HG02852 (cell line): Measurements from ENCODE around the gene WDR86.
A peak's percentile ranks its signal among the peaks of the same experiment; 100 is the strongest.

Experiments used
- ATAC-seq: cut with Tn5 transposase; IDR thresholded peaks from one replicate; pipeline ENCODE4 v1.9.1; 2021; ENCODE audit warnings: mild to moderate bottlenecking, moderate library complexity; ENCODE audit not compliant: unreplicated experiment

Gene WDR86

DNA sequence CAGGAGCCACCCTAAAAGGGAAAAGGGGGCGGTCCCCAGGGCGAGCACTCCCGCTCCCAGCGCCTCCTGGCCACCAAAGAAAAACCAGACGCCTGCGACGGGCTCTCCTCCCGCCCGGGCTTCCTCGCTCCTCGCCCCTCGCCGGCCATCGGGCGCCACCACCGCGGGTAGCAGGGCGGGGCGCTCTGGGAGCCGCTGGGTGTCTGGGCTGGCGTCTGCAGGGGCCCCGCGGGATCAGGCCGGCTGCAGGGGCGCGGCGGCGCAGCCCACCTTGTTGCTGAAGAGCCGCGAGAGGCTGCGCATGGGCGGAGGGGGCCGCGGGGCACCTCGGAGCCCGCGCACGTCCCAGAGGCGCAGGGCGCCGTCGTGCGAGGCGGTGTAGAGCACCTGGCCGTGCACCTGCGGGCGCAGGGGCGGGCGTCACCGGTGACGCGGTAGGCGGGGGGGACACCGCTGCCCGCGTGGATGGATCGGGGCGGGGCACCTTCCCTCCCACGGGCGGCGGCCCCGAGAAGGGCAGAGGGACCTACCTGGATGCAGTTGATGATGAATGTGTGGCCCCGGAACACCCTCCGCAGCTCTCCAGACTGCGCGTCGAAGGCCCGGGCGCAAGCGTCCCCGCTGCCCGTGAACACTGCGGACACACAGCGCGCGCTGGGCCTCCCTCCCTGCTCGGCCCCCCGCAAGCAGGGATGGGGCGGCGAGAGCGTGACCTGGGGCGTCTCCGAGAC, 28.3 kb downstream of the WDR86 start:
- no peak for ATAC-seq

DNA sequence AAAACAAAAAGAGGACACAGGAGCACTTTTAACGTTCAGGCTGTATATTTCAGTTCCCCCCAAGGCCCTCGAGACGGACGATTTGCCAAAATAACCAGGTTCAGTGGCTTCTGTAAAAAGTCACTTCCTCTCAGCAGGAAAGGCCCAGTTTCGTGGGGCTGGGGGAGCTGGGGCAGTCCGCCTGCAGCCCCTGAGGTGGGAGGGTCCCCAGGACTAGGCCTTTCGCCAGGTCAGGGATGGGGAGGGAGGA, 28.8 kb downstream of the WDR86 start:
- no peak for ATAC-seq

DNA sequence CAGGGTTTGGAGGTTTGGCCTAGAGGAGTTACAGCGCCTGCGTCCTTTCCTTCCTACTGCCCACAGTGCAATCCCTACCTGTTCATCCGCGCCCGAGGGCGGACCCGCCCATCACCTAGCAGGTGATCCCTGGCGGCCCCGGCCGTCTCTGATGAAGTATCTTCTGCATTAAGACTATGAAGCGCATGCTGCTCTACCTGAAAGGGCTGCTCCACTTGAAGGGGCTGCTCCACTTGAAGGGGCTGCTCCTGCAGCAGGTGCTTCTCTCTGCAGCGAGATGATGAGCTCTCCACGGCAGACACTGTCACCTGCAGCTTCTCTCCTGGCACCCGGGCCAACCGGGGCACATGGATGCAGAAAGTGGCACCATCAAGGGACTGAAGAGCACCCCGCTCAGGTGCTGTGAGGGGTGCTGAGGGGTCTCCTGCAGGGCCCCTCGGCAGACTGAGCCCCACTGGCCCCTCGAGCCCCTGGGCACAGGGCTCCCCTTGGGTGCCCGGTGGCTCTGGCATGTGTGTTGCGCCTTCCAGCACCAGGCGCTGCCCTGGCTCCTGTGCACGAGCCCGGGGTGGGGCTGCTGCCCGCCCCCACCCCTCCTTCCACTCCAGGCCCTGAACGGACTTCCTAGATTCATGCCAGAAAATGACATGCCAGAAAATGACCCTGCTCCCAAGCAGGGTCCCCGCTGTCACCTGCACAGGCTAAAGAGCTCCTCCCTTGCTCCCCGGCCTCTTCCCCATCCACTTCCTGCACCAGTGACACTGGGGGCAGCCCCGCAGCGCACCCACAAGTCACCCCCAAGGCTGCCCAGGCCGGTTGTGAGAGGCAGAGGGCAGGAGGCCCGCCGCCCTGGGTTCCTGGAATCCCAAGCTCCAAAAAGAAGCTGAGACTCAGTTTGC, 29.4 kb downstream of the WDR86 start:
- ATAC-seq = no peak

DNA sequence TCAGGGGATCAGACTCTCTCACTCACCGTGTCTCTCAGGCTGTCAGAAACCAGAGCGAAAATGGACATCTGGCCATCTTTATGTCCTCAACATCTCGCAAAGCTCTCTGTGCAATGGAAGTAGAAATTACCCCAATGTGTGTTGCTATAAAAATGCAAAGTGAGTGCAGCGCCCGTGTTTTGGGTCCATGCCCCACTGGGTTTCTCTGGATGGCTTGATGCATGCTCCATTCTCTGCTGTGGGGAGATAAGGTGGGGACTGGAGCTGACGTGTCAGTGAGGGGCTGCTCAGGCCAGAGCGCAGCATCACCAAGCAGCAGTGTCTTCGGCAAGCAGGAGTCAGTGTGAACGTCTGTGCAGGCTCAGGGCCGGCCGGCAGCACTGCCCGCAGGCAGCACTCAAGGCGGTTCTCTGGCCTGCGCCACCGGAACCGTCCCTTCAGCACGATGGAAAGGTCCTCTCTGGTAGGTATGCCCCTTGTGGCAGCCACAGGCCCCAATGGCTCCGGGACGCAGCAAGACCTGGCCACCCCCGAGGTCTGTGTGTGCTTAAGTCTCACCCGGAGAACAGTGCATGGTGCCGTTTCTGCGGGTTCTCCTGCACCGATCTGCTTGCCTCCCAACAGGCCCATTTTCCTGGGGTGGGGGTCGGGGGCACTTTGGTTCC, 30.2 kb downstream of the WDR86 start:
- no peak for ATAC-seq

DNA sequence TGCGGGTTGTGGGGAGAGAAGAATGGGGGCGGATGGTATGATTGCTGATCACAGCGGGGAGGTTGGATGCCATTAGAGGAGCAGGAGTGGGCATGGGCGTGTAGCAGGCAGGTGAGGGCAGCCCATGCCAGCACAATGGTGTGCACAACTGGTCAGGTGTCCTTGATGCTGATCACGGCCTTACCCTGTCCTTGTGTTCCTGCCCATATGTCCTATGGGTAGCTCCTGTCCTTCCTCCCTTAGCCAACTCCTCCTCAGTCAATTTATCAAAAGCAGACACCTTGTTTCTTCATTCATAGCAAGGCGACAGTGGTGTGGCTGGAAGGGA, 30.7 kb downstream of the WDR86 start:
- ATAC-seq = no peak

DNA sequence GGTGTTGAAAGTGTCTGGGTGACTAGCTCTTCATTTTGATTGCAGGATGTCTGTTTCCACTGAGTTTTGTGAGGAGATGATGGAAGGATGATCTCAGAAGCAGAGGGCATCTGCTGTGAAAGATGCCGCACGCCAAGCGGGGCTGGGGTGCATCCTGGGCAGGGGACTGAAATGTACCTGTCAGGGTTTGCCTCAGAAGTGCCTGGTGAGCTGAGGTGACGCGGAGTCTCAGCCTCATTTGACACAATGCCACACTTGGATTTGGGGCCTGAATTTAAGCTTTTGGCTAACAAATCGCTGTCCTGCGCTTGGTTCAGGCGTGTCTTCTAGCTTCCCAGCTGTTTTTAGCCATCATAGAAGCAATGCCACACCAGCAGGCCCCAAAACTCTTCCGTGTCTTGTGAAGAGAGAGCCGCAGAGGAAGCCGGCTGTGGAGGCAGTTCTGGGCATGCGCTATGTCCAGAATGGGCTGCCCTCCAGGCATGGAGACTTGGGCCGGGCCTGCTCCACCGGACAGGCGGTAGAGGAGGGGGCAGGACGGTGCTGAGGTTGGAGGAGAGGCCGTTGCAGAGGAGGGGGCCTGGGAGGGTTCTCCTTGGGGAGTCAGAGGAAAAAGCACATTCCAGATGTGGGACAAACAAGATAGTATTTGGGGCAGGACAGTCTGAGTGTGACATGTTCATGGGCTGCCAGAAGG, 31.2 kb downstream of the WDR86 start:
- ATAC-seq = no peak

DNA sequence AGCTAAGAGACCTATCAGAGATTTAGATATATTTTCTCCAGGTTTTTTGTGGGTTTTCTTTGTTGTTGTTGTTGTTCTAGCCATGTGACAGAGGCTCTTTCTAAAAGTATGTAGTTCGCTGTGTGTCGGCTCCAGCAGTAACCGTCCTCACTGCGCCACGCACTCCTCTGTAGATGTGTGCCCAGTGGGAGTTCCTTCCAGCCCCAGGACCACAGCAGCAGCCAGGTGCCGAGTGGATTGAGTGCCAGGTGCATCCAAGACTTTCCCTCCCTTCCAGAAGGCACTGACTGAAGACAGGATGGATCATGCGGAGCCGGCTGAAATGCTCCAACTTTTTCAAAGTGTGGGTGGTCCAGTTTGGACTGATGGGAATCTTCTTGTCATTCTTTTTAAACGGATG, 31.8 kb downstream of the WDR86 start:
- ATAC-seq = no peak

DNA sequence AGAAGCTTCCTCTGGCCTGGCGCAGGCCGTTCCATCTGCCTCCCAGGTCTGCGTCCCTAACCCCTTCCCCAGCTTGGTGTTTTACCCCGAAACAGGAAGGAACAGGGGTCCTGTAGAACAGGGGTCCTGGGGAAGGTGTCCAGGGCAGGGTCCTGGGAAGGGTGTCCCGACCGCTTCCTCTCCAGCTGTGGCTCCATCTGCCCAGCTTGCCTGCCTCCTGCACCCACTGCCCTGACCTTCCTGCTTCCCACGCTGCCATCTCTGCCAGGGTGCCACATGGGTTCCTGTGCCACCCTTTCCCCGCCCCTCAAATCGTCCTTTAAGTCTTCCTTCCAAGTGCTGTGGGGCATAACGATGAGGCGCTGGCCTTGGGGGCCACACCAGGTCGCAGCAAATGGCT, 32.4 kb downstream of the WDR86 start:
- ATAC-seq = no peak

DNA sequence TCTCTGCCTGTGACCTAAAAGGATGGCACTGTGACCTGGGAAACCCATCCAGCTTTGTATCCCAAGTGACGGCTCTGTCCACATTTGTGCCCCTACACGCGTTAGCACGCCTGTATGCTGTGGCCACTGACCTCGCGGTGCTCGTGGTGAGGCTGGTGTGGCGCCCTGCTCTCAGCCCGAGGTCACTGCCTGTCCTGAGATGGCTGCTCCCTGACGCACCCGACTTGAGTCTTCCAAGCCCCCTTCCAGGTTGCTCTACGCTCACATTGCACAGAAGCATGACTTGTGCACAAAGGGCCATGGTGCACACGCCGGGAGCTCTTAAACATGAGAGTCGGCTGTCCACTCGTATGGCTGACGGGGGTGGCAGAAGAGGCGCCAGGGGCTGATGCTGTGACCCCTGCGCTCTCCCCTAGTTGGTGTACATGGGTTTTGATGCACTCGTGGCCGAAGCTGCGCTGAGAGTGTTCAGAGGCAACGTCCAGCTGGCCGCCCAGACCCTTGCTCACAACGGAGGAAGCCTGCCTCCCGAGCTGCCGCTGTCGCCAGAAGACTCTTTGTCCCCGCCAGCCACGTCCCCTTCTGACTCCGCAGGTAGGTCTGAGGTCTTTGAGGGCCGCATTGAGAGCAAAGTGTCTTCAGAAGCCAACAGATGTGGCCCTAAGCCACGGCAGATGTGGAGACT, 33.5 kb downstream of the WDR86 start:
- ATAC-seq = no peak

DNA sequence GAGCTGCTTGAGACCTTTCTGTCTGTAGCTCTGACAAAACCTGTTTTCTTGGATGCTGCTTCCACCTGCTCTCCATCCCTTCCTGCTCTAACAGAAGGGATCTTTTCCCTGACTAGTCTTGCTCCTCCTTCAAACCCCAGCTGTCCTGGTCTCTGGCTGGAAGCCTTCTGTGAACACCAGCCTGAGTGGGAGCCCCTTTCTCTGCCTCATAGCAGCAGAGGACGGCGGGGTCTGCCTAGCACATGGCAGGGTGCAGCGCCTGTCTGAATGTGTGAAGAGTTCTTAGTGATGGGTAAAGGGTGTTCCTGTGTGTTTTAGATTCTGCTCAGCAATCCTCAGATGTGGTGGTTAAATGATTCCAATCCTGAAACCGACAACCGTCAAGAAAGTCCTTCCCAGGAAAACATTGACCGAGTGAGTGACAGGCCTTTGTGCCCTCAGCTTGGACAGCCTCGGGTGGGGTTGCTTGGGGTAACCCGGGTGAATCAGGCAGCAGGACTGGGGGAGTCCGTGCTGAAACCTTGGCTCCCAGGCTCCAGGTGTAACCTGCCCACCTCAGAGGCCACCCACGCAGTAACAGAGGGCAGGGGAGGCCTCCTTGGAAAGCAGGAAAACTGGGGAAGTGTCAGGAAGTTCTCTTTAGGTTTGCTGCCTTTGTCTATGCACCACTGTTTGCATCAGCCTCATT, 34.2 kb downstream of the WDR86 start:
- ATAC-seq = no peak

DNA sequence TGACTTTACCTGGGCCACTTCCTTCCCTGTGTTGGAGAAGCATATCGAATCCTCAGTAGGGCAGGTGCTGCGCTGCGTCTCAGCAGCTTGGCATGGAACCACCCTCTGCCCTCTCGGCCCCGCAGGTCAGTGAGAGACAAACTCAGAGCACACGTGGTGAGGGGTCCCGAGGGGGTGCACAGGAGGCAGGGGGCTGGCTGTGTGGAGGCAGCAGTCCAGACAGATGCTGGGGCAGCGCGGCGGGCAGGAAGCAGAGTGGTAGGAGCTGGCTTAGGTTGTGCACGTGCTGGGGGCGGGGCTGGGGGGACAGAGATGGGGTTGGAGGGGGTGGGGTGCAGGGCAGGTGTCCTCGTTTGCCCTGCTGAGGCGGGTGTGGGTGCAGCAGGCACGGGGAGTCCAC, 35.1 kb downstream of the WDR86 start:
- no peak for ATAC-seq

DNA sequence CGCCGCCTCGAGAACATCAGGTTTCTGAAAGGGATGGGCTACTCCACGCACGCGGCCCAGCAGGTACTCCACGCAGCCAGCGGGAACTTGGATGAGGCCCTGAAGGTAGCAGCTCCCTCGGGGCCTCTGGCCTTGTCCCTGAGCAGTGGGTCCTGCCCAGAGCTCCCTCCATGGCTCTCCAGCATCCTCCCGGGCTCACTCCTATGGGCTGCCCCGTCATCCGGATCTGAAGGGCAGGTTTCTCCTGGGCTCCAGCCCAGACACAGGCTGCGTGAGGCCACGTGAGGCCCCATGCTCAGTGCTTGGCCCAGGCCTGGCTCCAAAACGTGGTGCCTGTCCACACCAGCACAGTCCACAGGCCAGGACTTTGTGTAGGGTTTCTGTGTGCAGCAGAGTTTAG, 35.7 kb downstream of the WDR86 start:
- ATAC-seq = no peak

DNA sequence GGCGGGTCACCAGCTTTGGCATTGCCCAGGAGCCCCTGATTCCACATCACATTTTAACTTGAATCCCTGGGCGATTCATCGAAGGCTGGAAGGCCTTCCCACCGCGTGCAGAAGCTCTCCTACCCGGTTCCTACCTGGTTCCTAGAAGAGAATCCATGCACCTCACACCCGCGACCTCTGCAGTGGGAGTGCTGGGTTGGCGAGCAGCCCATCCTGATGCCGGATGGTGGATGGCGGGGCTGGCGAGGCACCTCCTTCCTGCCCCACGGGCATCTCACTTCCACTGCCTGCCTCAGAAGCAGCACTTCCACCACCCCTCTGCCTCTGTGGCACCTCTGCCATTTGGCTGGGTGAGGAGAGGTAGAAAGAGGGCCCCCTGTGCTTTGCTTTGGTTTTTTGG, 36.2 kb downstream of the WDR86 start:
- no peak for ATAC-seq

DNA sequence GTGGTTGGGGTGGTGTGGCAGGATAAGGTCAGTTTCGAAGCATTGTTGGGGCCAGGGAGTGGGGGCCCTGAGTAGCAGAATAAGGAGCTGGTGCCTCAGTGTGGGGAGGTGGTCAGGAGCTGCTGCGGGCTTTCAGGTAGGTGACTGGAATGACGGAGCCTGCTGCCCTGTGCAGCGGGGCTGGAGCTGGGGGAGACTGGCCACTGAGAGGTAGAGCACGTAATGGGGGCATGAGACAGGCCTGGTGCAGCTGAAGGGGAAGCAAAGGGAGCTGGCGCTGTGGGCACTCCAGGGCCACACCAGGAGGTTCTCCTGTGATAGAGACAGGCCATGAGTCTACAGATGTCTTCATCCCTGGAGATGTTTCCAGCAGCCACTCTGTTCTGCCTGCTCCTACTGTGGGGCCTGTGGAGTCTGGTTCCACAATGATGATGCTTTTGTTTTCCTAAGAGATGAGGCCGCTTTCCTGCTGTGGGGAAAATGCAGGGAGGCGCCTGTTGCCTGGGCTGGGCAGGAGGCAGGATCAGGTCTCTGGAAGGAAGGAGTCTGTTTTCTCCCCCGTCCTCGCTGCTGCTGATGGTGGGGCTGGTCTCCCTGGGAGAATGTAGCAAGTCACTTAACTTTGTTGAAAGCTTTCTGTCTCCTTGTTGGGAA, 37.1 kb downstream of the WDR86 start:
- no peak for ATAC-seq

DNA sequence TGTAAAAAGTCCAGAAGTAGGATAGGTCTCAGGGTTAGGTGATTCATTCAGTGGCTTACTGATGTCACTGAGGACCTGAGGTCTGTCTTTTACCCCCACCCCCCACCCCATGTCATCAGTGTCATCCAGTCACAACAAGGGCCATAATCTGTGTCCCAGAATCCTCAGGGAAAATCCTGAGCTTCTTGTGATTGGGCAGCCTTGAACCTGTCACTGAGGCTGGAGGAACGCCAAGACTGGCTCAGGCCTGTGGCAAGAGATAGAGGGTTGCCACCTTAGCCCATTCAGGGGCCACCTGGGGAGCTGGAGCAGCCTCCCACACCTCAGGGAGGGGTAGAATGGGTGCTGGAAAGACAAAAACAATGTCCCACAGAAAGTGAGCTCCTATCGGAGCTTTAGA, 38.6 kb downstream of the WDR86 start:
- no peak for ATAC-seq

DNA sequence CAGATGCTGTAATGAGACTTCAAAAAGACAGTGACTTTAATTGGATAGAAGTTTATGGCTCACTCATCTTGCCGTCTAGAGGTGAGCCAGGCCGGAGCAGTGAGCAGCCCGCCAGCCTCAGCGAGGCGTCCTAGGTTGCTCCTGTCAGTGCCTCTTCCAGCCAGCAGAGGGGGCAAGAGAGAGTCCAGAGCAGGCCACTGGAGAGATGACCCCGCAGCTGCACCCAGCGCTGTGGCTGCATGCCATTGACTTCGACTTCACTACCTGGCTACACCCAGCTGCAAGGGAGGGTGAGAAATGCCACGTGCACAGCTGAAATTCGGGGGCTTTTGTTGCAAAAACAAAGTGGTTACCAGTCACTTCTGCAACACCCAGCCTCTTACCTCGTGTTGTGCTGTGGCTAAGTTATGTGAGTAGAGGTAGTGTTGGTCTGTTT, 41.7 kb downstream of the WDR86 start:
- peak; percentile 97 for ATAC-seq

DNA sequence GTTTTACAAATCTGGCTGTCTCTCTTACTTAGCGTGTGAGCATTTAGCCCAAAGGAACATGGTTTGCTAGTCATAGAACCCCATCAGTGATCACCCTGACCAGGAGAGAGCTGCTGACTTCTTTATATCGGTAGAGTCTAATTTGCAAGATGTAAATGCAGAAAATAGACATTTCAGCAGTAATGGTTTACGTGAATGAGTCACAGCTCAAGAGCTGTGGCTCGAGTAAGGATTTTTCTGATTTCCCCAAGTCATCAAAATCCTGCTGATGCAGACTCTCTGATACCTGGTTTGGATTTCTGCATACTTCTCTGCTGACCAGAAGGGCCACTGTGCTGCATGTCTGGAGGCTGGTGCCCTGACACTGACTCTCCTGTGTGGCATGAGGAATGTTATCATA, 42.6 kb downstream of the WDR86 start:
- ATAC-seq = no peak

DNA sequence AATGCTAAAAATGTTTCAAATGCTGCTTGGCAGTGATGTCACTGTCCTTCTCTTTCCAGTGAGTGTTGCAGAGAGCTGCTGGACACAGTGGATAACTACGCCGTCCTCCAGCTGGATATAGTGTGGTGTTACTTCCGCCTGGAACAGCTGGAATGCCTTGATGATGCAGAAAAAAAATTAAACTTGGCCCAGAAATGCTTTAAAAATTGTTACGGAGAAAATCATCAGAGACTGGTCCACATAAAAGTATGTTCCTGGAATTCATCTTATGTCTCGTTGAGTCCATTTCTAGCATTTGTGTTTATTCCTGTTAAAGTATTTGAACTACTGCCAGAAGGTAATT, 43.0 kb downstream of the WDR86 start:
- ATAC-seq = no peak

DNA sequence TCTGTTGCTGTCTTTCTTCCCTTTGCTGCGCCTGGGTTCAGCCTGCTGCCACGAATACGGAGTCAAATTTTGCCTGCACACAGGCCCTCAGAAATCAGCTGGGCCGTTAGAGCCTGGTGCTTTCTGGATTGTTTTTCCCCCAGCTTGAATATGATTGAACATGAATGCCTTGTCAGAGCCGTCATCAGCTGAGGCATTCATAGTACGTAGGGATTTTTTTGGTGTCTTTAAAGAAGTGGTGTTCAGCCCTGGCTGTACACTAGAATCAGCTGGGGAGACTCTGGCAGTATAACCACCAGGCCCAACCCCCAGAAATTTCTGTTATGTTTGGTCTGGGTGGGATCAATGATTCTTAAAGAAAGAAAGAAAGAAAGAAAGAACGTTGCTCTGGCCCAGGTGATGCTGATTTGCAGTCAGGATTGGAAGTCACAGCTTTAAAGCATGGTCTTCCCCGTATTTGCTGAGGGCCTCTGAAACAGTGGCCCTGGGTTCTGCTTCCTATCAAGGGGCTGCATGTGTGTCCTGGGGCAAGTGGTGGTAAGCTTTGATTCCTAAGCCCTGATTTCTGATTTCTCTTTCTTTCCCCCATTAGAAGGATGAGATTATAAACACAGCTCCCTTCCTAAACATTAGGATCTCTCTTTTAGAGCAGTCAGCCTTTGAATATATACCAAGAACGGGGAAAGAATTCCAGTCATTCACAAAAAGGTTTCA, 43.5 kb downstream of the WDR86 start:
- no peak for ATAC-seq
